Mesothelial cell of epicardium (in vitro differentiated cells): ENCODE results near the gene APOC4. TPM values are rescaled to one million over a fixed set of nuclear protein-coding genes. Genes with fewer than 3 reads are reported as not detected.

Experiments used
- DNase-seq, 2 experiments: peaks; one replicate each; pipeline ENCODE4 v3.0.0; 2021; ENCODE audit warnings: low spot score in 2 of 2; ENCODE audit not compliant: unreplicated experiment in 2 of 2
- H3K27ac Mint-ChIP-seq: 2 replicates; pipeline ENCODE4 v1.8.0; 2021; ENCODE audit warnings: mixed read lengths
- H3K27me3 Mint-ChIP-seq: 2 replicates; pipeline ENCODE4 v1.8.0; 2021; ENCODE audit warnings: low read depth, mixed read lengths
- H3K36me3 Mint-ChIP-seq: 2 replicates; pipeline ENCODE4 v1.8.0; 2021; ENCODE audit warnings: mixed read lengths
- H3K4me1 Mint-ChIP-seq: 2 replicates; pipeline ENCODE4 v1.8.0; 2021; ENCODE audit warnings: mixed read lengths
- H3K4me3 Mint-ChIP-seq: 2 replicates; pipeline ENCODE4 v1.8.0; 2021; ENCODE audit warnings: mild to moderate bottlenecking, moderate library complexity, mixed read lengths
- H3K9me3 Mint-ChIP-seq: 2 replicates; pipeline ENCODE4 v1.8.0; 2021; ENCODE audit warnings: mixed read lengths
- total RNA-seq: library from RNA; stranded (reverse); gene quantifications from 3 replicates; pipeline ENCODE4 v1.2.1, GENCODE V29; 2021
- TF ChIP-seq, protein P1 (sequence below): fragments of 200-600 bp; sonication (generic); IDR thresholded peaks from one replicate; pipeline ENCODE4 v1.5.0; 2021; ENCODE audit warnings: antibody characterized with exemption; ENCODE audit not compliant: unreplicated experiment

APOC4 gene
- total RNA-seq, 1 donor from 2014 or later = not detected

DNA sequence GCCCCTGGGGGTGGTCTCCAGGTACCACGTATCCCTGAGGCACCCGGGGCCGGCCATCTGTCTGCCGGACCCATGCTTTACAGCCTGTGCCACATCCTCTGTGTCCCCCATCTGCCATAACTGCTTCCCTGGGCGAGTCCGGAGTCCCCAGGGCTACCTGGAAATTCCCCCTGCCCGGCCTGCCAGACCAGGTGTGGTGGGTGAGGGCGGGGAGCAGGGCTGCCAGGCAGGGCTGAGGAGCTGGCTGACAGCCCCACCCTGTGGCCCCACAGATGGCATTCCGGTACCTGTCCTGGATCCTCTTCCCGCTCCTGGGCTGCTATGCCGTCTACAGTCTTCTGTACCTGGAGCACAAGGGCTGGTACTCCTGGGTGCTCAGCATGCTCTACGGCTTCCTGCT is 48.9 kb downstream of the APOC4 start:
- Mint-ChIP-seq H3K9me3 (no peaks in the 10 kb centered on the region), H3K4me1 (no peaks in the 10 kb centered on the region), H3K27me3 (no peaks in the 10 kb centered on the region), H3K36me3 (peaks cover 8% of the 10 kb centered on the region), H3K4me3 (no peak overlapping the region), H3K27ac (no peak overlapping the region)
- DNase-seq = no peak
- TF ChIP-seq, protein P1, sequence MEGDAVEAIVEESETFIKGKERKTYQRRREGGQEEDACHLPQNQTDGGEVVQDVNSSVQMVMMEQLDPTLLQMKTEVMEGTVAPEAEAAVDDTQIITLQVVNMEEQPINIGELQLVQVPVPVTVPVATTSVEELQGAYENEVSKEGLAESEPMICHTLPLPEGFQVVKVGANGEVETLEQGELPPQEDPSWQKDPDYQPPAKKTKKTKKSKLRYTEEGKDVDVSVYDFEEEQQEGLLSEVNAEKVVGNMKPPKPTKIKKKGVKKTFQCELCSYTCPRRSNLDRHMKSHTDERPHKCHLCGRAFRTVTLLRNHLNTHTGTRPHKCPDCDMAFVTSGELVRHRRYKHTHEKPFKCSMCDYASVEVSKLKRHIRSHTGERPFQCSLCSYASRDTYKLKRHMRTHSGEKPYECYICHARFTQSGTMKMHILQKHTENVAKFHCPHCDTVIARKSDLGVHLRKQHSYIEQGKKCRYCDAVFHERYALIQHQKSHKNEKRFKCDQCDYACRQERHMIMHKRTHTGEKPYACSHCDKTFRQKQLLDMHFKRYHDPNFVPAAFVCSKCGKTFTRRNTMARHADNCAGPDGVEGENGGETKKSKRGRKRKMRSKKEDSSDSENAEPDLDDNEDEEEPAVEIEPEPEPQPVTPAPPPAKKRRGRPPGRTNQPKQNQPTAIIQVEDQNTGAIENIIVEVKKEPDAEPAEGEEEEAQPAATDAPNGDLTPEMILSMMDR = no peak

DNA sequence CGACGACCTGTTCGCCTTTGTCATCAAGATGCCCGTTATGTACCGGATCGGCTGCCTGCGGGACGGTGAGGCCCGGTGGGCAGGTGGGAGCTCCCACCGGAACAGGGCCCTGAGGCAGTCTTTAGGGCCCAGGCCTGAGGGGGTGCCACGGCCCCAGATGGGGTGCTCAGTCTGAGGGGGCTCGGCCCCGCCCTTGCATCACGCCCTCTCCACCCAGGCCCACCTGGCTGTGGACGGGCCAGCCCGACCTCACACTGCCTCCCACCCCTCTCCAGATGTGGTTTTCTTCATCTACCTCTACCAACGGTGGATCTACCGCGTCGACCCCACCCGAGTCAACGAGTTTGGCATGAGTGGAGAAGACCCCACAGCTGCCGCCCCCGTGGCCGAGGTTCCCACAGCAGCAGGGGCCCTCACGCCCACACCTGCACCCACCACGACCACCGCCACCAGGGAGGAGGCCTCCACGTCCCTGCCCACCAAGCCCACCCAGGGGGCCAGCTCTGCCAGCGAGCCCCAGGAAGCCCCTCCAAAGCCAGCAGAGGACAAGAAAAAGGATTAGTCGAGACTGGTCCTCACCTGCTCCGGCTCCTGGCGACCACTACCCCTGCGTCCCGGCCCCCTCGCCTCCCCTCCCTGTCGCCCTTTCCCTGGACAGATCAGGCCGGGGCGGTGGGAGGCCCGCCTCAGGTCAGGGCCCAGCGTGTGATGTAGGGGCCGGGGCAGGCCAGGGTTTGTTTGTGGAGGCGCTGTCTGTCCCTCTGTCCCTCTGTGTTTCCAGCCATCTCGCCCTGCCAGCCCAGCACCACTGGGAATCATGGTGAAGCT is 50.5 kb downstream of the APOC4 start:
- Mint-ChIP-seq H3K4me3 (no peak overlapping the region), H3K36me3 (peaks cover 8% of the 10 kb centered on the region), H3K27ac (no peak overlapping the region), H3K4me1 (no peaks in the 10 kb centered on the region), H3K27me3 (no peaks in the 10 kb centered on the region), H3K9me3 (no peaks in the 10 kb centered on the region)
- TF ChIP-seq, protein P1 = no peak
- no peak for DNase-seq

DNA sequence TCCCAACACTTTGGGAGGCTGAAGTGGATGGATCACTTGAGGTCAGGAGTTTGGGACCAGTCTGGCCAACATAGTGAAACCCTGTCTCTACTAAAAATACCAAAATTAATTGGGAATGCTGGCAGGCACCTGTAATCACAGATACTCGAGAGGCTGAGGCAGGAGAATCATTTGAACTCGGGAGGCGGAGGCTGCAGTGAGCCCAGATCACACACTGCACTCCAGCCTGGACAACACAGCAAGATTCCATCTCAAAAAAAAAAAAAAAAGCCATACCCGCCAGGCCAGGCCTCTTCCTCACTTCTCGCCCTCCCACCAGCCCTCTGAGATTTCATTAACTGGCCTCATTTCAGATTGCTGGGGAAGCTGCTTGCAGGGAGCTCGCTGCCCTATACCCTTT is 51.5 kb downstream of the APOC4 start:
- TF ChIP-seq, protein P1 = no peak

DNA sequence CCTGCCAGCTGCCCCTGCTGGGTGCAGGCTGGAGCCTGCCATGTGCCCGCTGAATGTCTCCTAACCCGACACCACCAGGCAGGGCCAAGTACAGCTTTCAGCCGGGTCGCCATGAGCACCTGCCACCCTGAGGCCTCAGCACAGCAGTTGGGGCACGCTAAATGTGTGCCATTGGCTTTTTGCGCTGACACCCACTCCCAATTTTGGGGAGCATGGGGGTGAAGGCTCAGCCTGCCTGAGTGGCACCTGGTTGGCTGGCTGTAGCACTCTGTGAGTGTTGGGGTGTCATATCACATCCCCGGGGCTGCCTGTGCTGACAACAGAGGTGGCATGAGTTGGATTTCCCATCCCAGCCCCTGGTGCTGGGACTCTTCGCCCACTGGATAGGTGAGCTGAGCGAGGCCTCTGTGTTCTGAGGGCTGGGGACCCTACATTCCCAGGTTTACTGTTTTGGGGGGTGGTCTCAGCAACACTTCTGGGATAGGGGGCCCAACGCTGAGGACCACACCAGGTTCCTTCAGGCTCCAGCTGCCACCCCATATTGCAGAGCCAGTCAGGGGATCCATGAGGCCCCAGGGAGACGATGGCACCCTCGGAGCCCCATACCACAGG is 52.0 kb downstream of the APOC4 start:
- H3K9me3 Mint-ChIP-seq = peaks cover 4% of the 10 kb centered on the region
- peaks cover 6% of the 10 kb centered on the region for H3K36me3 Mint-ChIP-seq
- no peak for DNase-seq
- no peaks in the 10 kb centered on the region for H3K27me3 Mint-ChIP-seq
- no peak overlapping the region for H3K4me3 Mint-ChIP-seq
- H3K27ac Mint-ChIP-seq = no peak overlapping the region
- TF ChIP-seq, protein P1 = no peak
- no peaks in the 10 kb centered on the region for H3K4me1 Mint-ChIP-seq

More for the DNA sequence above, 51.5 kb downstream of the APOC4 start:
- Mint-ChIP-seq H3K4me1 (no peaks in the 10 kb centered on the region), H3K9me3 (peaks cover 4% of the 10 kb centered on the region), H3K27ac (no peak overlapping the region), H3K27me3 (no peaks in the 10 kb centered on the region), H3K4me3 (no peak overlapping the region), H3K36me3 (peaks cover 8% of the 10 kb centered on the region)
- no peak for DNase-seq

Other genes with a start within 250 kb of the APOC4 start
- gene CEACAM16, start 243.1 kb upstream of the APOC4 start, total RNA-seq = not detected in 3 replicates
- gene BCL3, start 193.5 kb upstream of the APOC4 start, total RNA-seq = 14.9 to 21.5 TPM (median 20.1 TPM) in 3 replicates
- gene CBLC, start 164.3 kb upstream of the APOC4 start, total RNA-seq = 8.5 to 10.8 TPM (median 8.8 TPM) in 3 replicates
- gene BCAM, start 133.1 kb upstream of the APOC4 start, total RNA-seq = 346 to 378 TPM (median 355 TPM) in 3 replicates
- gene NECTIN2, start 95.9 kb upstream of the APOC4 start, total RNA-seq = 291 to 300 TPM (median 299 TPM) in 3 replicates
- gene TOMM40, start 51.0 kb upstream of the APOC4 start, total RNA-seq = 47.7 to 49.8 TPM (median 47.8 TPM) in 3 replicates
- gene APOE, start 36.4 kb upstream of the APOC4 start, total RNA-seq = 285 to 290 TPM (median 289 TPM) in 3 replicates
- 18.6 to 20.0 TPM (median 18.6 TPM) in 3 replicates for gene APOC1, start 27.6 kb upstream of the APOC4 start, total RNA-seq
- gene APOC2, start 3.8 kb downstream of the APOC4 start, total RNA-seq = not detected in 3 replicates
- 85.6 to 89.6 TPM (median 85.6 TPM) in 3 replicates for gene CLPTM1, start 13.1 kb downstream of the APOC4 start, total RNA-seq
- gene RELB, start 59.2 kb downstream of the APOC4 start, total RNA-seq = 18.5 to 20.8 TPM (median 18.7 TPM) in 3 replicates
- 132 to 133 TPM (median 133 TPM) in 3 replicates for gene CLASRP, start 96.8 kb downstream of the APOC4 start, total RNA-seq
- gene ZNF296, start 134.2 kb downstream of the APOC4 start, total RNA-seq = 0.99 to 1.1 TPM (median 1.1 TPM) in 3 replicates
- 24.2 to 27.5 TPM (median 24.4 TPM) in 3 replicates for gene GEMIN7, start 137.0 kb downstream of the APOC4 start, total RNA-seq
- 36.2 to 40.7 TPM (median 38.9 TPM) in 3 replicates for gene PPP1R37, start 150.9 kb downstream of the APOC4 start, total RNA-seq
- 0.54 to 1.1 TPM (median 0.71 TPM) in 3 replicates for gene NKPD1, start 218.7 kb downstream of the APOC4 start, total RNA-seq
- 42.8 to 48.0 TPM (median 46.7 TPM) in 3 replicates for gene TRAPPC6A, start 236.0 kb downstream of the APOC4 start, total RNA-seq
- 8.0 to 10.3 TPM (median 8.9 TPM) in 3 replicates for gene BLOC1S3, start 236.5 kb downstream of the APOC4 start, total RNA-seq